Measurements from ENCODE around the gene KPNA5. TPM values are rescaled to one million over a fixed set of nuclear protein-coding genes. Genes with fewer than 3 reads are reported as not detected.

The KPNA5 gene
- total RNA-seq = 10 to 100 TPM in 3 of 4 donors, 1 to 10 TPM in 1; 9.0 to 13.2 (median 11.7) TPM

DNA sequence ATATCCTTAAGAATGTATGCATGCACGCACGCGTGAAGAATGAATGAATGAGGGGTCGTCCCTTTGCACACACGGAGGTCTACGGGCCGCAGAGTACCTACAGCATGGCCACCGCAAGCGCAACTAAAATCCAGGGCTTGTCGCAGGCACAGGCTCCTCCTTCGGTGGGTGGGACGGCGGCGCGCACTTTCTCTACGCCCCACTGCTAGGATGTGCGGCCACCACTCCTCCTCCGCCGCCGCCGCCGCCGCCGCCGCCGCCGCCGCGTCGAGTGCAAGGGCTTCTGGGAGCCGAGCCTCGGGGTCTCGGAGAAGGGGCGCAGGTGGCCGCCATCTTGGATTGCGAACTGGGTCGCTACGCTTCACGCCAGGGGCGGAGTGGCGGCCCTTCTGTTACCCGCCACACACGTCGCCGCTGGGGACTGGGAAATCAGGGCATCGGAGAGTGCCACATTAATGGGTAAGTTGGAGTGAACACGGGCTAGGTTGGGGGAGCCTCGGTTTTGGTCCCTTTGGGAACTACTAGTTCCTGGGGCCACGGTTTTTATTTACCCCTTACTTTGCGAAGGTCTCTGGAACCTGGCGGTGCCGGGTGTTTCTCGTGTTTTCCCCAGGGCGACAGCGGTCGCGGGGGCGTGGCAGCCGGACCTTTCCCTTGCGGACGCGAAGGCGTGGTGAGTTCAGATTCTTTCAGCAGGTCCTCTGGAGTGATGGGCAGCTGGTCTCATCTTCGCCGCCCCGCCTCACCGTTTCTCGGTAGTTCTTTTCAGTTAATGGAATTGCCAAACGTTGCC lies at the start of gene KPNA5:
KPNA5 (plus strand) TSS at position 332 of the 793 bp plus-strand sequence; CDS start at position 456, 124 bp downstream.
- no peak for TF ChIP-seq CTCF (IDR thresholded peaks at IDR 0.05; ENCODE audit: low read depth)

DNA sequence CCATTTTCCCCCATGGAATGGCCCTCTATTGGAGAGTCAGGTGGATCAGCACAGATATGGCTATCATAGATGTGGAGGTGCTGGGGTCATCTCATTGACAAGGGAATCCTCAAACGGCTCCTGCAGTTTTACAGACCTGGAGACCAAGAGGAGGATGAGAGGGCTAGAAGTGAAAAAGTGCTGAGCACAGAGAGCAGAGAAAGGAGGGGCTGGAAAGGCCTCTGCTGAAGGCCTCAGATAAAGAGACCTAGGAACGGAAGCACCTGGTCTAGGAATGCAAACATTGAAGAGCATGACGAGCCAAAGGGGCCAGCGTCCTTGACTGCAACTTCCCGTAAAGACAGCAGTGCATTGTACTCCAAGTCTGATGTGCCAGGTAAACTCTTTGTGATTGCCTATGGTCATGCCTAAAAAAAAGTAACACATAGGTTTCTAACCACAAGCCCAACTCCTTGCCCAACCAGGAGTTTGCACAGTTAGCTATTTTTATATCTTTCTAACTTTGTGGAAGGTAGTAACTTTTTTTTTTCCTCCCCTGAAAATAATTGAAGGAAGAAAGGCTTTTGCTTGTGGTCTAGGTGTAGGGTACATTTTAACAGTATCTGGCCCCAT lies 49.5 kb upstream of the KPNA5 start:
- TF ChIP-seq CTCF (IDR thresholded peaks at IDR 0.05; ENCODE audit: low read depth) = no peak

DNA sequence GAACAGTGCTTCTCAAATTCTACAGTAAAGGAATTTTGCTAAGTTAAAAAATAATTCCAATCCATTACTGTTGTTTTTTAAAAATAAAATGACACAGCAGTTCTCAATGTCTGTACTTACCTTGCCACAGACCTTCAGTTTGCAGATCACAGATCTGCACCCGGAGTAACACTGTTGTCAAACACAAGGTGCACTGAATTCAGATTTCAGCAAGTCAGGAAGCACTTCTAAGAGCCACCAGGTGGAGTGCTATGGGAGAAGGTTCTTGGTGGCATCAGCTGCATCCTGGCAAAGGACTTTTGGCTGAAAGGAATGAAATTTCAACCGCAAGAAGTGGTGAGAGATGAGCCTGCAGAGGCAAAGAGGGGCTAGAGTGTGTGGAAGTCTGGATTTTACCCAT lies 47.3 kb upstream of the KPNA5 start:
- no peak for TF ChIP-seq CTCF (IDR thresholded peaks at IDR 0.05; ENCODE audit: low read depth)

- no peak for TF ChIP-seq CTCF (IDR thresholded peaks at IDR 0.05; ENCODE audit: low read depth)
Observed at GRCh38 chr6:116648156-116648555, 32.9 kb upstream of the KPNA5 start.

- TF ChIP-seq CTCF (IDR thresholded peaks at IDR 0.05; ENCODE audit: low read depth) = no peak
Observed at GRCh38 chr6:116649129-116649528, 31.9 kb upstream of the KPNA5 start.

- TF ChIP-seq CTCF (IDR thresholded peaks at IDR 0.05; ENCODE audit: low read depth) = no peak
Observed at GRCh38 chr6:116651916-116652315, 29.1 kb upstream of the KPNA5 start.

DNA sequence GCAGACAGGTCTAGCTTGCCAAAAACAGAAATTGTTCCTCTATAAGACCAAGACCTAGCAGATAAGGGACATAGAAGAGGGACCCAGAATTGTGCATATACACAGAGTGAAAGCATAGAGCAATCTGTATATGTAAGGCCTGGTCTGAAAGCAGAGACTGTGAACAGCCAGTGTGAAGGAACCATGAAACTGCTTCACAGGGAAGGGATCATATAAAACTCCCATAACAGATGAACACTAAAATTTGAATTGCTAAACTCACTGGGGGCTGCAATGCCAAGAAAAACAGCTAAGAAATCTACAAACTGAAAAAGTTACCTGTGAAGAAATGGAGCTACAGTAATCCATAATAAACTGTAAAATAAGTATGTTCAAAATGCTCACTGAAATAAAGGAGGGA lies 19.4 kb upstream of the KPNA5 start:
- TF ChIP-seq CTCF (IDR thresholded peaks at IDR 0.05; ENCODE audit: low read depth) = no peak

All from subcutaneous adipose tissue (tissue), 4 donors.